Glutamatergic neuron (in vitro differentiated cells): ENCODE measurements around the gene SPTLC2. TPM values are rescaled to one million over a fixed set of nuclear protein-coding genes. Genes with fewer than 3 reads are reported as not detected.
A peak's percentile ranks its signal among the peaks of the same experiment; 100 is the strongest.
"Not testable (repeated sequence)": the region's sequence is repeated elsewhere in the genome, so short reads cannot be mapped to it uniquely, and the experiment has no call there.

Experiments
- DNase-seq: peaks from one replicate; pipeline ENCODE4 v3.0.0; 2022
- H3K27ac Mint-ChIP-seq: one replicate; pipeline ENCODE4 v1.8.0; 2020; ENCODE audit warnings: mild to moderate bottlenecking, mixed read lengths, inconsistent platforms; ENCODE audit not compliant: unreplicated experiment
- H3K27me3 Mint-ChIP-seq: one replicate; pipeline ENCODE4 v1.8.0; 2020; ENCODE audit warnings: mild to moderate bottlenecking, moderate library complexity, mixed read lengths, inconsistent platforms; ENCODE audit not compliant: unreplicated experiment
- H3K36me3 Mint-ChIP-seq: one replicate; pipeline ENCODE4 v1.8.0; 2020; ENCODE audit warnings: mild to moderate bottlenecking, mixed read lengths, inconsistent platforms; ENCODE audit not compliant: unreplicated experiment
- H3K4me1 Mint-ChIP-seq: one replicate; pipeline ENCODE4 v1.8.0; 2020; ENCODE audit warnings: mild to moderate bottlenecking, low read depth, mixed read lengths, inconsistent platforms; ENCODE audit not compliant: unreplicated experiment
- H3K4me3 Mint-ChIP-seq: one replicate; pipeline ENCODE4 v1.8.0; 2020; ENCODE audit warnings: mild to moderate bottlenecking, mixed read lengths, inconsistent platforms; ENCODE audit not compliant: unreplicated experiment
- H3K9me3 Mint-ChIP-seq: one replicate; pipeline ENCODE4 v1.8.0; 2020; ENCODE audit warnings: mild to moderate bottlenecking, moderate library complexity, mixed read lengths, inconsistent platforms; ENCODE audit not compliant: unreplicated experiment
- CTCF ChIP-seq: fragments of 200-600 bp; sonication (generic); IDR thresholded peaks from one replicate; pipeline ENCODE4 v1.5.0; 2021; ENCODE audit not compliant: partially characterized antibody, unreplicated experiment
- total RNA-seq: library from RNA; stranded (reverse); fragmentation: NEBNext Ultra II Directional; extraction: Animal tissue kit (Norgen Biotek cat#: 25700); gene quantifications from one replicate; pipeline ENCODE4 v1.2.1, GENCODE V29; 2021; ENCODE audit not compliant: unreplicated experiment

Gene SPTLC2
- total RNA-seq, 1 donor from 2014 or later: 33.9 TPM

GRCh38 chr14:77529213-77529612 lies 87.2 kb downstream of the SPTLC2 start:
- no peak for DNase-seq
- H3K4me1 Mint-ChIP-seq: no peaks in the 10 kb centered on the region
- TF ChIP-seq CTCF: no peak
- H3K27ac Mint-ChIP-seq: no peak overlapping the region
- no peaks in the 10 kb centered on the region for H3K36me3 Mint-ChIP-seq
- H3K9me3 Mint-ChIP-seq: peaks cover 2% of the 10 kb centered on the region
- no peak overlapping the region for H3K4me3 Mint-ChIP-seq
- no peaks in the 10 kb centered on the region for H3K27me3 Mint-ChIP-seq

GRCh38 chr14:77528701-77529100 lies 87.7 kb downstream of the SPTLC2 start:
- H3K27me3 Mint-ChIP-seq, H3K9me3 Mint-ChIP-seq, H3K4me3 Mint-ChIP-seq, DNase-seq, H3K36me3 Mint-ChIP-seq, H3K27ac Mint-ChIP-seq, H3K4me1 Mint-ChIP-seq: not testable (repeated sequence)

GRCh38 chr14:77526266-77526665 lies 90.2 kb downstream of the SPTLC2 start:
- no peak overlapping the region for H3K27ac Mint-ChIP-seq
- no peak for DNase-seq
- H3K4me1 Mint-ChIP-seq: no peaks in the 10 kb centered on the region
- no peak for TF ChIP-seq CTCF
- H3K36me3 Mint-ChIP-seq: no peaks in the 10 kb centered on the region
- H3K4me3 Mint-ChIP-seq: no peak overlapping the region
- no peaks in the 10 kb centered on the region for H3K27me3 Mint-ChIP-seq
- peaks cover 2% of the 10 kb centered on the region for H3K9me3 Mint-ChIP-seq

GRCh38 chr14:77524536-77524935 lies 91.9 kb downstream of the SPTLC2 start:
- Mint-ChIP-seq H3K27ac (no peak overlapping the region), H3K27me3 (no peaks in the 10 kb centered on the region), H3K4me3 (no peak overlapping the region), H3K9me3 (no peaks in the 10 kb centered on the region), H3K4me1 (no peaks in the 10 kb centered on the region), H3K36me3 (no peaks in the 10 kb centered on the region)
- DNase-seq: no peak
- TF ChIP-seq CTCF: no peak

- TF ChIP-seq CTCF: no peak
- H3K27ac Mint-ChIP-seq: peak overlapping the region; percentile 24
- no peaks in the 10 kb centered on the region for H3K27me3 Mint-ChIP-seq
Measured at GRCh38 chr14:77523109-77523508, 93.3 kb downstream of the SPTLC2 start.

GRCh38 chr14:77520555-77520954 lies 95.9 kb downstream of the SPTLC2 start:
- Mint-ChIP-seq H3K36me3 (no peaks in the 10 kb centered on the region), H3K27me3 (no peaks in the 10 kb centered on the region)
- no peak for TF ChIP-seq CTCF

More at GRCh38 chr14:77523109-77523508, 93.3 kb downstream of the SPTLC2 start:
- no peak overlapping the region for H3K4me3 Mint-ChIP-seq
- no peaks in the 10 kb centered on the region for H3K4me1 Mint-ChIP-seq
- H3K36me3 Mint-ChIP-seq: no peaks in the 10 kb centered on the region
- no peak for DNase-seq
- H3K9me3 Mint-ChIP-seq: no peaks in the 10 kb centered on the region

More at GRCh38 chr14:77520555-77520954, 95.9 kb downstream of the SPTLC2 start:
- DNase-seq: no peak
- H3K9me3 Mint-ChIP-seq: no peaks in the 10 kb centered on the region
- H3K27ac Mint-ChIP-seq: no peak overlapping the region
- no peak overlapping the region for H3K4me3 Mint-ChIP-seq
- no peaks in the 10 kb centered on the region for H3K4me1 Mint-ChIP-seq
